GM23338 (cell line): Measurements from ENCODE around the gene PPP1R9A.

Experiments used
- CREB1 ChIP-seq: fragments of 250-450 bp; sonication (Bioruptor Pico); IDR thresholded peaks from 2 replicates; pipeline ENCODE4 v1.5.0; 2020; ENCODE audit warnings: low read depth, mild to moderate bottlenecking, moderate library complexity
- EZH2 ChIP-seq: fragments of 200-600 bp; sonication (generic); IDR thresholded peaks from one replicate; pipeline ENCODE4 v1.8.0; 2017; ENCODE audit warnings: antibody characterized with exemption, mild to moderate bottlenecking, low read depth; ENCODE audit not compliant: unreplicated experiment
- EZH2phosphoT487 ChIP-seq: fragments of 200-600 bp; sonication (generic); IDR thresholded peaks from one replicate; pipeline ENCODE4 v1.8.1; 2018; ENCODE audit warnings: antibody characterized with exemption; ENCODE audit not compliant: unreplicated experiment
- JUNB ChIP-seq: IDR thresholded peaks from one replicate; pipeline ENCODE4 v1.6.1; 2016; ENCODE audit warnings: antibody characterized with exemption; ENCODE audit not compliant: unreplicated experiment
- POLR2AphosphoS5 ChIP-seq: IDR thresholded peaks from 2 replicates; pipeline ENCODE4 v1.6.1; 2016; ENCODE audit warnings: antibody characterized with exemption, low read depth
- STAT1 ChIP-seq: IDR thresholded peaks from one replicate; pipeline ENCODE4 v1.6.1; 2016; ENCODE audit warnings: antibody characterized with exemption; ENCODE audit not compliant: unreplicated experiment
- ZNF114 ChIP-seq: fragments of 250-450 bp; sonication (Bioruptor Pico); IDR thresholded peaks from 2 replicates; pipeline ENCODE4 v1.5.0; 2020; ENCODE audit warnings: mild to moderate bottlenecking, moderate library complexity
- ZNF462 ChIP-seq: fragments of 250-450 bp; sonication (Bioruptor Pico); IDR thresholded peaks from 2 replicates; pipeline ENCODE4 v1.5.0; 2020; ENCODE audit warnings: mild to moderate bottlenecking, moderate library complexity
- TF ChIP-seq, protein P1 (sequence below), 2 experiments: fragments of 200-600 bp in 1 of 2; sonication (generic) in 1 of 2; conservative IDR thresholded peaks; 2 replicates each; pipeline versions ENCODE4 v1.5.1 to v1.6.1; 2016 to 2017; ENCODE audit warnings: antibody characterized with exemption in 2 of 2, low read depth in 2 of 2, mild to moderate bottlenecking in 2 of 2, moderate library complexity in 1 of 2
- TF ChIP-seq, protein P2 (sequence below): IDR thresholded peaks from one replicate; pipeline ENCODE4 v1.6.1; 2018; ENCODE audit warnings: antibody characterized with exemption; ENCODE audit not compliant: unreplicated experiment
- TF ChIP-seq, protein P3 (sequence below): IDR thresholded peaks from 2 replicates; pipeline ENCODE4 v1.6.1; 2016; ENCODE audit warnings: antibody characterized with exemption

DNA sequence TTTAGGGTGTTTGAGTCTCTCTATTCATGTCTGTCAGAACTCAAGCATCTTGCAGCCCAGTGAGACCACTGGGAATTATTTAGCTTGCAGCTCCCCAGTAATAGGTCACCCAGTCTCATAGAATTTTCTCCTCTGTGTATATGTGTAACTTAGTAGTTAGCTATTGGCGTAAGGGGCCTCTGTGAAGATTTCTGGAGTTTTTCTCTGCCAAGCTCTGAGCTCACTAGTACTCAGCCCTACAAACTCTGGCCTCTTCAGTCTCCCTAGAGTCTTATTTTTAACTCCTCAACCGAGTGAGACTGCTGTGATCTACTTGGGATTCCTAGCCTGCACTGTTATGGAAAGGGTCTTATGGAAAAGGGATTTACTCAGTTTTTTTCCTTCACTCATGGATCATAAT is 90.2 kb downstream of the PPP1R9A start:
- TF ChIP-seq, protein P1, sequence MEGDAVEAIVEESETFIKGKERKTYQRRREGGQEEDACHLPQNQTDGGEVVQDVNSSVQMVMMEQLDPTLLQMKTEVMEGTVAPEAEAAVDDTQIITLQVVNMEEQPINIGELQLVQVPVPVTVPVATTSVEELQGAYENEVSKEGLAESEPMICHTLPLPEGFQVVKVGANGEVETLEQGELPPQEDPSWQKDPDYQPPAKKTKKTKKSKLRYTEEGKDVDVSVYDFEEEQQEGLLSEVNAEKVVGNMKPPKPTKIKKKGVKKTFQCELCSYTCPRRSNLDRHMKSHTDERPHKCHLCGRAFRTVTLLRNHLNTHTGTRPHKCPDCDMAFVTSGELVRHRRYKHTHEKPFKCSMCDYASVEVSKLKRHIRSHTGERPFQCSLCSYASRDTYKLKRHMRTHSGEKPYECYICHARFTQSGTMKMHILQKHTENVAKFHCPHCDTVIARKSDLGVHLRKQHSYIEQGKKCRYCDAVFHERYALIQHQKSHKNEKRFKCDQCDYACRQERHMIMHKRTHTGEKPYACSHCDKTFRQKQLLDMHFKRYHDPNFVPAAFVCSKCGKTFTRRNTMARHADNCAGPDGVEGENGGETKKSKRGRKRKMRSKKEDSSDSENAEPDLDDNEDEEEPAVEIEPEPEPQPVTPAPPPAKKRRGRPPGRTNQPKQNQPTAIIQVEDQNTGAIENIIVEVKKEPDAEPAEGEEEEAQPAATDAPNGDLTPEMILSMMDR (conservative IDR thresholded peaks at IDR 0.05; ENCODE audit: low read depth in 2 of 2), result no peak
- TF ChIP-seq JUNB (no peak), EZH2phosphoT487 (no peak), CREB1 (CRISPR knock-in tag) (no peak), POLR2AphosphoS5 (no peak), ZNF114 (no peak), EZH2 (no peak), STAT1 (no peak), ZNF462 (CRISPR knock-in tag) (no peak)
- TF ChIP-seq, protein P2, sequence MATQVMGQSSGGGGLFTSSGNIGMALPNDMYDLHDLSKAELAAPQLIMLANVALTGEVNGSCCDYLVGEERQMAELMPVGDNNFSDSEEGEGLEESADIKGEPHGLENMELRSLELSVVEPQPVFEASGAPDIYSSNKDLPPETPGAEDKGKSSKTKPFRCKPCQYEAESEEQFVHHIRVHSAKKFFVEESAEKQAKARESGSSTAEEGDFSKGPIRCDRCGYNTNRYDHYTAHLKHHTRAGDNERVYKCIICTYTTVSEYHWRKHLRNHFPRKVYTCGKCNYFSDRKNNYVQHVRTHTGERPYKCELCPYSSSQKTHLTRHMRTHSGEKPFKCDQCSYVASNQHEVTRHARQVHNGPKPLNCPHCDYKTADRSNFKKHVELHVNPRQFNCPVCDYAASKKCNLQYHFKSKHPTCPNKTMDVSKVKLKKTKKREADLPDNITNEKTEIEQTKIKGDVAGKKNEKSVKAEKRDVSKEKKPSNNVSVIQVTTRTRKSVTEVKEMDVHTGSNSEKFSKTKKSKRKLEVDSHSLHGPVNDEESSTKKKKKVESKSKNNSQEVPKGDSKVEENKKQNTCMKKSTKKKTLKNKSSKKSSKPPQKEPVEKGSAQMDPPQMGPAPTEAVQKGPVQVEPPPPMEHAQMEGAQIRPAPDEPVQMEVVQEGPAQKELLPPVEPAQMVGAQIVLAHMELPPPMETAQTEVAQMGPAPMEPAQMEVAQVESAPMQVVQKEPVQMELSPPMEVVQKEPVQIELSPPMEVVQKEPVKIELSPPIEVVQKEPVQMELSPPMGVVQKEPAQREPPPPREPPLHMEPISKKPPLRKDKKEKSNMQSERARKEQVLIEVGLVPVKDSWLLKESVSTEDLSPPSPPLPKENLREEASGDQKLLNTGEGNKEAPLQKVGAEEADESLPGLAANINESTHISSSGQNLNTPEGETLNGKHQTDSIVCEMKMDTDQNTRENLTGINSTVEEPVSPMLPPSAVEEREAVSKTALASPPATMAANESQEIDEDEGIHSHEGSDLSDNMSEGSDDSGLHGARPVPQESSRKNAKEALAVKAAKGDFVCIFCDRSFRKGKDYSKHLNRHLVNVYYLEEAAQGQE, result no peak
- TF ChIP-seq, protein P3, sequence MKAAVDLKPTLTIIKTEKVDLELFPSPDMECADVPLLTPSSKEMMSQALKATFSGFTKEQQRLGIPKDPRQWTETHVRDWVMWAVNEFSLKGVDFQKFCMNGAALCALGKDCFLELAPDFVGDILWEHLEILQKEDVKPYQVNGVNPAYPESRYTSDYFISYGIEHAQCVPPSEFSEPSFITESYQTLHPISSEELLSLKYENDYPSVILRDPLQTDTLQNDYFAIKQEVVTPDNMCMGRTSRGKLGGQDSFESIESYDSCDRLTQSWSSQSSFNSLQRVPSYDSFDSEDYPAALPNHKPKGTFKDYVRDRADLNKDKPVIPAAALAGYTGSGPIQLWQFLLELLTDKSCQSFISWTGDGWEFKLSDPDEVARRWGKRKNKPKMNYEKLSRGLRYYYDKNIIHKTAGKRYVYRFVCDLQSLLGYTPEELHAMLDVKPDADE, result no peak
